NK-92 (cell line): ENCODE measurements around the gene FIZ1.
"Not testable (repeated sequence)": the region's sequence is repeated elsewhere in the genome, so short reads cannot be mapped to it uniquely, and the experiment has no call there.

Source experiments
- DNase-seq: peaks from one replicate; lab custom pipeline; 2025; ENCODE audit not compliant: unreplicated experiment; lab: John Stamatoyannopoulos, UW

The FIZ1 gene

DNA sequence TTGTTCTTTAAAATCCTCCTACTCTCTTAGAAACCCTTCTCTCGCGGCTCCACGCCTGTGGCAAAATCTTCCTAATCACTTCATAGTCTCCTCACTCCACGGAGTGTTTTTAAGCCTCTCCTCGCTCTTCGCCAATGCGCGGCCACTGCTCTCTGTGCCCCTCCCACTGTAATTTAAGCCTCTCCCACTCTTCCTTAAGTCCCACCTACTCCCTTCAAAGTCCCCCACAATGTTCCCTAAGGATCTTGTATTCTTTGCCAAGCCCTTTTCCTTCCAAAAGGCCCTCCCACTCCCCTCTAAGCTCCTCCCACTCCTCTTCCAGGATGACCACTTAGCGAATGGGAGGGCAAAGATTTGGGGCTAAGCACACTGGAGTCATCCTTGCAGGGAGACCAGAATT, 1.3 kb downstream of the FIZ1 start:
- no peak for DNase-seq

DNA sequence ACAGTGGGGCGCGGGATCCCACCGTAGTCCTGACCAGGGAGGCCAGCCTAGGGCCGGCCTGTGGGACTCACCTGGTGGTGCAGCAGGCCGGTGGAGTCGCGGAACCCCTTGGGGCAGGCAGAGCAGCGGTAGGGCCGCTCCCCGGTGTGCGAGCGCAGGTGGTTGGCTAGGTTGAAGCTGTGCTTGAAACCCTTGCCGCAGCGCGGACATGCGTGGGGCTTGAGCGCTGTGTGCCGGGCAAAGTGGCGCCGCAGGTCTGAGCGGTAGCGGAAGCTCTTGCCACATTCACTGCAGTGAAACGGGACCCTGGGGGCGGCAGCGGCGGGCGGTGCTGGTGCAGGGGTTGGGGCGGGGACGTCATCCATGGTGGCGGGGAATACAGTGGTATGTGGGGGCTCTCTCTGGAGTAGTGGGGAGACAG, 1.8 kb downstream of the FIZ1 start:
- DNase-seq = no peak

DNA sequence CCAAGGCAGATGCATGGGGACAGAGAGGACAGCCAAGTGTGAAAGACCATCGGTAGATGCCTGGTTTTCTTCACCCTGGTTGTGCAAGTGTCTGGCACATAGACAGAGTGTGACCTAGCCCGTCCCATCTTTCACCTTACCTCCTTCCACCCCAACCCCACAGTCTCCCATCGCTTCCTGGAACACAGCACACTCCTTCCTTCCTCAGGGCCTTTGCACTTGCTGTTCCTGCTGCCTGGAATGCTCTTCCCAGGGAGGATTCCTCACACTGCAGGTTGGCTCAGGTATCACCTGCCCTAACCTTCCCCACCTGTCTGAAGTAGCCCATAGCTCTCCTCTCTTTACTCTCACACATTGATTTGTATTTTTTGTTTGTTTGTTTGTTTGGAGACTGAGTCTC, 3.0 kb downstream of the FIZ1 start:
- no peak for DNase-seq

DNA sequence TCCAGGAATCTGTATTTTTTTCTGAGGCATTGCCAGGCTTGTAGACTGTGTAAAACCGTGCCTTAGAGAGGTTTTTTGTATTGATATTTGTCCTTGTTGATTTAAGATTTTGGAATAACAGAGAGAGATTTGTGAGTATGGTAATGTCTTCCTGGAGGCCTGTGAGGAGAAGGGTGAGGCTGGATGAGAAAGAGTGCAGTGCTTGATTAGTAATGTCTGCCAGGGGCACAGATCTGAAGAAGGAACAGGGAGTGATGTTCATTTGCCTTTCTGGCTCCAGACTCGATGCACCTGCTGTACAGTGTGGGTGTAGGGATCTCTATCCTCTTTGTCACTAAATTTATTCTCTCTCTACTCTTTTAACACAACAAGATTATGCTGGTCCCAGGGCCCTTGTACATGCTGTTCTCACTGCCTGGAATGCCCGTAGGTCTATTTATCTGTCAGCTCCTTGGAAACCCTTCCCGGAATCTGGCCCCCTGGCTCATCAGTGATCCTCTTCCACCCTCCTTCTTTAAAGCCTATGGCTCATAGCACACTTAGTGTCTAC, 4.2 kb downstream of the FIZ1 start:
- no peak for DNase-seq

DNA sequence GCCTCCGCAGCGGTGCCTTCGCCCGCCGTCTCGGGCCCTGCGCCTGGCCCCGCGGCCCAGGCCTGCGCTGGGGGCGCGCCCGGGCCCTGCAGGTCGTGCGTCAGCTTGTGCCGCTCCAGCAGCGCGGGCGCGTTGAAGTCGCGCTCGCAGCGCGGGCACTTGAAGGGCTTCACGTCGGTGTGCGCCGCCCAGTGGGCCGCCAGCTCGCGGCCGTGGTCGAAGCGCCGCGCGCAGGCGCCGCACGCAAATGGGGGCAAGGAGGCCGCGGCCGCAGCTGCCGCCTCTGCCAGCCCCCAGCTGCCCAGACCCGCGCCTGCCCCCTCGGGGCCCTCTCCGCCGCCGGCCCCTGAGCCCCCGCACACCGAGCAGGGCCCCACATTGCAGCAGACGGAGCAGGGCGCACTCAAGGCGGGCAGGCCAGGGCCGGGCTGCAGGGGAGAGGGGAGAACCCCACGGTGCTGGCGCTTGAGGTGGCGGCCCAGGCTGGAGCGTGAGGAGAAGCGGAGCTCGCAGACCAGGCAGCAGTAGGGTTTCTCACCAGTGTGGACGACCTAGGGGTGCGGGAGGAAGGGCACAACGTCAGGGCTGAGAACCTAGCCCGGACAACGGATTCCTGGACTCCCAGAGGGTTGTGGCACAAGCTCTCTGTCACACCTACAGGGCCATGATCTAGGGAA, 6.1 kb downstream of the FIZ1 start:
- no peak for DNase-seq

DNA sequence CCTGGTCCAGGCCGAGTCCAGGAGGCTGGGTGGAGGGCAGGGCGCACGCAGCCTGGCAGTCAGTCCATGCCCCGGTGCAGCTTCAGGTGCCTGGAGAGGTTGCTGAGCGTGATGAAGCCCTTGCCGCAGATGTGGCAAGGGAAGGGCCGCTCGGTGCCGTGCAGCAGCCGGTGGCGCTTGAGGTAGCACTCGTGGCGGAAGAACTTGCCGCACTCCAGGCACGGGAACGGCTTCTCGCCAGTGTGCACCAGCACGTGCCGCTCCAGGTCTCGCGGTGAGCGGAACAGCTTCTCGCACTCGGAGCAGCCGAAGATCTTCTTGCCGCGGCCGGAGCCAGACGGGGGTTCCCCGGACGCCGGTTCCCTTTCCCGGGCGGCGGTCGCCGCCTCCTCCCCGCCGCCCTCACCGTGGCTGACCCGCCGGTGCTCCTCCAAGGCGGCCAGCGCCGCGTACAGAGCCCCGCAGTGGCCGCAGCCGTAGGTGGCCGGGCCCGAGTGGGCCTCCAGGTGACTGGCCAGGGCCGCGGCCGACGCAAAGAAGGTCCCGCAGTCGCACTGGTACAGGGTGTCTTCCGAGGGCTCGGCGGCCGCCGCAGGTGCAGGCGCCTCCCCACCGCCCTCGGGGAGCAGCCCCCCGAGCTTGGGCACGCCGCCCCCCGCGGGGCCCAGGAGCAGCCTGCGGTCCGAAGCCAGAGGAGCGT, 6.8 kb downstream of the FIZ1 start:
- no peak for DNase-seq

DNA sequence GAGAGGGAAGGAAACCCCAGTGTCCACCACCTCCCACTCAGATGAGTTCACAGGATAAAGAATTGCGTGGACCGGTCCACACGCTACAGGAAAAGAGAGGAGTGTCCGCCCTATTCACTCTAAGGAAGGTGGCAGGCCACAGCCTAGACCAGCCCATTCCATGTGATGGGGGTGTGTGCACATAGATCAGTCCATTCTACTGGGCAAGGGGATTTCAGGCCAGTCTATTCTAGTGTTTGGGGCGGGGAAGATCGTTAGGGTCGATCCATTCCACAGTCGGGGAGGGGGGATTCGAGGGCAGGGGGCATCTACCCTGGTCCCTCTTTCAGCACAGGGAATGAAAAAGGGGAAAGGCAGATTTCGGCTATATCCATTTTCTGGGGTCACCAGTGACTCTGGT, 7.8 kb downstream of the FIZ1 start:
- no peak for DNase-seq

DNA sequence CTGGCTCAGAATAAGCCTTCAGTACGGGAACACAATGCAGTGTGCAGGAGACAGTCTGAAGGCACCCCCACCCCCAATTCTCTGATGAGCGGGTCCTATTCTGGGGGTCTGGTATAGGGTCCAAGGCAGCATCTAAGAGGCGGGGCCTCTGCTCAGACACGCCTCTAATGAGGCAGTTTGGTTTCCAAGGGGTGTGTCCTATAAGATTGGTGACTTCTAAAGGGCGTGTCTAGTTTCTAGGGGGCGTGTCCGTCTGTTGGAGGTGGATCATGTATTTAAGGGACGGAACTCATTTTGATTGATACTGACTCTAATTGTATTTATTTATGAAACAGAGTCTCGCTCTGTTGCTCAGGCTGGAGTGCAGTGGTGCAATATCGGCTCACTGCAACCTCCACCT, 8.7 kb downstream of the FIZ1 start:
- no peak for DNase-seq

DNA sequence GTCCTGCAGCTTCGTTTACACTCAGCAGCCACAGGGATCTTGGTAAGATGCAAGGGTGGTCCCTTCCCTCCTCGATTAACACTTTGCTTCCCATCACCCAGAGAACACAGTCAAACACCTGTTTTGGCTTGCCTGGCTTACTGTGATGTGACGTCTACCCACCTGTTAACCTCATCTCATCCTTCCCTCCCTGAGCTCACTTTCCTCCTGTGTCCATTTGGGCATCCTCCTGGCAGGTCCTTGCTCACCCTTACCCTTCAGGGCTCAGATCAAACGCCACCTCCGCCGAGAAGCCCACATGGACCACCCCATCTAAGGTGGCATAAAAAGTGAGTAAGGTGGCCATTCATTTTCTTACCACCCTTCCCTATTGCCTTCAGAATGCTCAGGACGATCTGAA, 9.2 kb downstream of the FIZ1 start:
- DNase-seq = no peak

DNA sequence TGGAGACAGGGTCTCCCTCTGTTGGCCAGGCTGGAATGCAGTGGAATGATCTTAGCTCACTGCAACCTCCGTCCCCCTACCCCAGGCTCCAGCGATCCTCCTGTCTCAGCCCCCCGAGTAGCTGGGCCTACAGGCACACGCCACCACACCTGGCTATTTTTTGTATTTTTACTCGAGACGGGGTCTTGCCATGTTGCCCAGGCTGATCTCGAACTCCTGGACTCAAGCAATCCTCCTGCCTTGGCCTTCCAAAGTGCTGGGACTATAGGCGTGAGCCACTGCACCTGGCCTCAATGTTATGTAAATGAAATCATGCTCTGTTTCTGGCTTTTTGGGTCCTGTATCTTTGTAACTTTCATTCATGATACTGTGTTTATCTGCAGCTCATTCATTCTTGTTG, 10.6 kb downstream of the FIZ1 start:
- DNase-seq = no peak

DNA sequence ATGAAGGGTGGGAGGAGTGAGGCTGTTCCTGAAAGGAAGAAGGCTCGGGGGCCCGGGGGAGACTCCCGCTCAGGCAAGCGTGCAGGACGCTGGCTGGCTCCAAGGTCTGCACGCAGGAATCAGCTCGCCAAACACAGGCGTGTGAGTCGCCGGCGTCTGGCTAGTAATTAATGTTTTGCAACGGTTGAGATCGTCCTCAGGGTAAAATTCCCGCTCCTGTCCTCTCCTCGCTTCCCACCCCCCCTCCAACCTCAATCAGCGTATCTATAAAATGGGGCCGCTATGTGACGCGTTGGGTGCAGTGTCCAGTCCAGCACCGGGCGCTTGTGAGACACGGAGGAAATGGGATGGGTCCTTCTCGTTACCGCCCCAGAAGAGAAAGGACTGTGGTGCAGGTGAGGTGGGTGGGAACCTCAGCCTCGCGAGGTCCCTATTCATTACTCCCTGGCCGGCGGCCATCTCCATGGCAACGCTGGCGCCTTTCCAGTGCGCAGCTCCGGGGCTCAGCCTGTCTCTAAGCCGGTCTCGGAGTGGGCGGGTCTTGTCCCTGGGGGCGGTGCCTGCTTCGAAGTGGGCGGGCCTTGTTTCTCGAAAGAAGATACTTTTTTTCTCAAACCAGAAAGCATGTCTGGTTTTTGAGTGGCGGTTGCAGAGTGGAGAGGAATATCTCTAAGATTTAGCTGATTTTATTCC, 12.2 kb downstream of the FIZ1 start:
- peak; percentile 55 for DNase-seq

DNA sequence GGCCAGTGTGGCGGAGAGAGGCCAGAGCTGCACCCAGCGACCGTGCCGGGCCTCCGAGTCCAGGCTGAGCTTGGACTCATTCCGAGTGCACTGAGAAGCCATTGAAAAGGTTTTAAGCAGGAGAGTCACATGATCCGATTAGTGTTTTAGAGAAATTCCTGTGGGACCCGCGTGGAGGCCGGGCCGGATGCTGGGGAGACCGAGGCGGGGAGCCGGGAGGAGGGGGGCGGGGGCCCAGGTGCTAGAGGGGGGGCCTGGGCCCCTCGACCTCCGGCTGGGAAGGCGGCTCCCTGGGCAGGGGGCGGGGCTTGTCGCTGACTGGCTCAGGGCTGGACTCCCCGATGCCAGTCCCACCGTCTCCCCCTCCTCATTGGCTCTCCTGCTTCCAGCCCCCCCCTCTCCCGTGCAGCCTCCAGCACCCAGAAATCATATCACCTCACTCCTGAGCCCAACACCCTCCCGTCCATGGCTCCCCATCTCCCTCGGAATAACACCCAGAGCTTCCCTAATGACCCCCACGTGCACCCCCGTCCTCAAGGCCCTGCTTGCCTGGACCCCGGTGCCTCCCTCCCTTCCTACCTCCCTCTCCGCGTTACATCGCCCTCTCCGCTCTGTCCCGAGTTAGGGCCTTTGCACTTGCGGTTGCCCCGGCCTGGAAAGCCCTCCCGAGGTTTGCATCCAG, 13.5 kb downstream of the FIZ1 start:
- no peak for DNase-seq

DNA sequence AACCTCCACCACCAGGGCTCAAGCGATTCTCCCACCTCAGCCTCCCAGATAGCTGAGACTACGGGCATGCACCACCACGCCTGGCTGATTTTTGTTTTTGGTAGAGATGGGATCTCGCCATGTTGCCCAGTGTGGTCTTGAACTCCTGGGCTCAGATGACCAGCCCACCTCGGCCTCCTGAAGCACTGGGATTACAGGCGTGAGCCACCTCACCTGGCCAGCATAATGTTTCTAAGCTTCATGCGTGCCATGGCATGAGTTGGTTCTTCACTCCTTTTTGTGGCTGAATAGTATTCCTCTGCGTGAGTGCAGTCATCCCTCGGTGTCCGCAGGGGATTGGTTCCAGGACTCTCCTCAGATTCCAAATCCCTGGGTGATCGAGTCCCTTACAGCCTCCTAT, 14.4 kb downstream of the FIZ1 start:
- DNase-seq = no peak

DNA sequence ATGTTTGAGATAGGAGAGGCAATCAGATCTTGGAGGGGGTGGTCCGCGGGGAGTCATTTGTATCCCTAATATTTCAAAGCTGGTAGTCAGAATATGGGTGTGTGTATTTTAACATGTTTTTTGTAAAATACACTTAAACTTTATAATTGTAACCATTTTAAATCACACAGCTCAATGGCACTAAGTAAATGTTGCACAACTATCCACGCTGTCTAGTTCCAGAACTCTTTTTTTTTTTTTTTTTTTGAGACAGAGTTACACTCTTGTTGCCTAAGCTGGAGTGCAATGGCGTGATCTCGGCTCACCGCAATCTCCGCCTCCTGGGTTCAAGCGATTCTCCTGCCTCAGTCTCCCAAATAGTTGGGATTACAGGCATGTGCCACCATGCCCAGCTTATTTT, 15.4 kb downstream of the FIZ1 start:
- not testable (repeated sequence) for DNase-seq

DNA sequence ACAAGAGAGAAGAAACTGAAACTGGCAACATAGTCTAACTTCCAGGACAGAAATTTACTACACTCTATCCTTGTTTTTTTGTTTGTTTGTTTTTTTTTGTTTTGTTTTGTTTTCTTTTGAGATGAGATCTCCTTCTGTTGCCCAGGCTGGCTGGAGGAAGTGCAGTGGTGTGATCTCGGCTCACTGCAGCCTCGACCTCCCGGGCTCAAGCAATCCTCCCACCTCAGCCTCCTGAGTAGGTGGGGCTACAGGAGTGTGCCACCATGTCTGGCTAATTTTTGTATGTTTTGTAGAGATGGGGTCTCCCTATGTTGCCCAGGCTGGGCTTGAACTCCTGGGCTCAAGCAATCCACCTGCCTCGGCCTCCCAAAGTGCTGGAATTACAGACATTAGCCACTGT, 17.0 kb downstream of the FIZ1 start:
- DNase-seq = not testable (repeated sequence)

DNA sequence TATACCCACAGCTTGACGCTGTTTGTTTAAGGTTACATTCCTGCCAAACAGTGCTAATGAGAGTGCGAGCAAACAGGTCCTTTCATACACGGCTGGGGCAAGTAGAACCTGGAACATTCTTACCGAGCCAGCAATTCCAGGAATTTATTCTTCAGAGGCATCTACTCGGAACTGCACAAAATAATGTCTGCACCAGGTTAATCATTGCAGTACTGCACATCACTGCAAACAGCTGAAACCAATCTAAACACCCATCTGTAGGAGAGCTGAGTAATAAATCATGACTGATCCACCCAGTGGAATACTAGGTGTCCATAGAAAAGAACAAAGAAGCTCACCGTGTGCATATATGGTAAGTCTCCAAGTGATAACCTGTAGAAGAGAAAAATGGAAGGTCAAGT, 17.5 kb downstream of the FIZ1 start:
- no peak for DNase-seq

DNA sequence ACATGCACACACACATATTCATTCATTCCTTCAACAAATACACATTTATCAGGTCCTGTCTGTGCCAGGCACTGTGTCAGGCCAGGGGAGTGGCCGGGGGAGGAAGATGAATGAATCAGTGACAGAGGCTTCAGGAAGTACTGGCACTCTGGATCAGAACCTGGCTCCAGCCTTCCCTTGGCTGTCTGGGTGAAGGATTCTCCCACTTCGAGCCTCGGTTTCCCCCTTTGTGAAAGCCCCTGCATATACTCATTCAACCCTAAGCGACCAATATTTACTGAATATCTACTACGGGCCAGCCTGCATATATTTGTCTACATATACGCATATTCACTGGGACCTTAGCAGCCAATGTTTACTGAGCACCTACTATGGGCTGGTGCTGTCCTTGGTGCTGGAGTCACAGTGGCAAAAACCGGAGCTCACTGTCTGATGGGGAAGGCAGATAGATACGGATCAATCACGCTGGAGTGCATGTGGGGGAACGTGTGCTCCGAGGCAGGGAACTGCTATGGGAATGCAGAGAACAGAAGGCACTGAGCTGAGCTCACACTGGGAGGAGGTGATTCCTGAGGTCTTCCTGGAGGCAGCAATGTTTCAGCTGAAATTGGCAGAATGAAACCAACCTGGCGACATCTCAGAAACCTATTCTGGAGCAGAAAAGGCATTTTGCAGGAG, 18.0 kb downstream of the FIZ1 start:
- no peak for DNase-seq

DNA sequence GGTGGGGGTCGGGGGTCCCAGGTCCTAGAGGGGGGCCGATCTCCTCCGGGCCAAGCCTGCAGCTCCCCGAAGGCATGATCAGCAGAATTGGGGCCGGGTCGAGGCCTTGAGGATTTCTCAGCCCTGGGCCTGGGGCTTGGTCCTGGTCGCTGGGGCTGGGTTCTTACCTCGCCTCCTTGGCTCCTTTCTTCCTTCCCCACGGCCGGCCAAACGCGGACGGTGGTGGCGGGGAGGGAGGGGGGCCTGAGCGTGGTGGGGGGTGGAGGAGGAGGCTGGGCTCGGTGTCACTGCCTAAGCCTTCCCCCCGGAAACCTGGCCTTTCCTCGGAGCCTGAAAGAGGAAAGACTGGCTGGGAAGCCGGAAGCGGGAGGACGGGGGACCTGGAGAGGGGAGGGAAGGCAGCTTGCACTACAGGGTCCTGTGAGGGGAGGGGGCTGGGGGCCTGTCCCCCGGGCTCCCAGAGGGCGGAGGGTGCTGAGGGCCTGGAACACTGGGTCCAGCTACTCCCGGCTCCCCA, 18.6 kb downstream of the FIZ1 start, which contains the start of gene ZNF579:
Gene ZNF579, minus strand, starts transcription at position 221 of the 517 bp plus-strand sequence. CDS start 1,209 bp downstream, outside the sequence.
- no peak for DNase-seq

DNA sequence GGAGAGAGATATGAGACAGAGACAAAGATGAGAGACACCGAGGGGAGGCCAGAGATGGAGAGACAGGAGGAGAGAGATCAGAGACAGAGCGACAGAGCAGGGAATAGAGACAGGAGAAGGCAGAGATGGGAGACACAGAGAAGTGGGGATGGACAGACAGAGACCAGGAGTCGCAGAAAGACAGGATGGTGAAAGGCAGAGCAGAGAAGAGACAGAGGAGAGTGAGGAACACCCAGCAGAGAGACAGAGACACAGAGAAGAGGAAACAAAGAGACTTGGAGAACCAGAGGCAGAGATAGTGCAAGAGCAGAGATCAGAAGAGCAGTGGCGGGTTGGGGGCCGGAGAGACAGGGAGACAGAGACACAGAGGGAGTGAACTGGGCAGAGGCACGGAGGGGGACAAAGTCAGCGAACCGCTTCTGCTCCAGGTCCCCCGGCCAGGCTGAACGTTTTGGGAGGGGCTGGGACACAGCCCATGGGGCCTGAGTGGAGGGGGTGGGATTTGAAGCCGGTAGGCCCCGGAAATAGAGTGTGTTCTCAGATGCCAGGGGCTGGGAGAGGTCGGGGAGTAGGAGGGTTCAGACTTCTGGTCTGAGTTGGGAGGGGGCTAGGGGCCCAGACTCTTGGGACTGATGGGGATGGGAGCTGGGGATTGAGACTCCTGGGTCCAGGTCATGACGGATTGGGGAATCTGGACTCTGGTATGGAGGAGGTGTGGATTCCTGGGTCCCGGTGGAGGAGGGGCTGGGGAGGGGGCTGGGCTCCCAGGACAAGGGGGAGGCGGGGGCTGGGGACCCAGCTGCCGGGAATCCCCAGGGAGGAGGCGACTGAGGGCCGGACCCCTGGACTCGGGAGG, 19.3 kb downstream of the FIZ1 start:
- no peak for DNase-seq
